HG02884 (cell line): Measurements from ENCODE around the gene MAGEB5.
"Not testable (repeated sequence)": the region's sequence is repeated elsewhere in the genome, so short reads cannot be mapped to it uniquely, and the experiment has no call there.

Source experiments
- ATAC-seq: cut with Tn5 transposase; IDR thresholded peaks from one replicate; pipeline ENCODE4 v1.9.1; 2021; ENCODE audit warnings: mild to moderate bottlenecking, moderate library complexity; ENCODE audit not compliant: unreplicated experiment

MAGEB5 gene, protein sequence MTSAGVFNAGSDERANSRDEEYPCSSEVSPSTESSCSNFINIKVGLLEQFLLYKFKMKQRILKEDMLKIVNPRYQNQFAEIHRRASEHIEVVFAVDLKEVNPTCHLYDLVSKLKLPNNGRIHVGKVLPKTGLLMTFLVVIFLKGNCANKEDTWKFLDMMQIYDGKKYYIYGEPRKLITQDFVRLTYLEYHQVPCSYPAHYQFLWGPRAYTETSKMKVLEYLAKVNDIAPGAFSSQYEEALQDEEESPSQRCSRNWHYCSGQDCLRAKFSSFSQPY

DNA sequence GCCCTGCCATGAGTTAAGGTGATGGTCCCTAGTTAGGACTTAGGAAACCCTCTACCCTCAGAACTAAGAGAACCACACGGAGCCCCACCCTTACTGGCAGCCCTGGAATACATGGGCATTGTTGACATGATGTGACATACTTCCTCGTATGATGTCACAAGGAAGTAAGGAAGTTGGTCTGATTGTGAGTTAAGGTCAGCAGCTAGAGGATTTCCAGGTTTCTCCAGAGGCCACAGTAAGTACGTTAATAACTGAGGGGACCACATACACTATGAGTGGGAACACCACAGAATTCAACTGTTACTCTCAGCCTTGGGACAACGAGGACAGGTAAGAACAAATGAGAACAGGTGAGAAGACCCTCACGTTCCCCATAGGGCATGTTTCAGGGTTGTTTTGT, at the start of gene MAGEB5:
Gene MAGEB5 (plus strand): TSS at position 301 of the 400 bp plus-strand sequence. CDS start 1,133 bp downstream, outside the sequence.
- ATAC-seq: no peak

DNA sequence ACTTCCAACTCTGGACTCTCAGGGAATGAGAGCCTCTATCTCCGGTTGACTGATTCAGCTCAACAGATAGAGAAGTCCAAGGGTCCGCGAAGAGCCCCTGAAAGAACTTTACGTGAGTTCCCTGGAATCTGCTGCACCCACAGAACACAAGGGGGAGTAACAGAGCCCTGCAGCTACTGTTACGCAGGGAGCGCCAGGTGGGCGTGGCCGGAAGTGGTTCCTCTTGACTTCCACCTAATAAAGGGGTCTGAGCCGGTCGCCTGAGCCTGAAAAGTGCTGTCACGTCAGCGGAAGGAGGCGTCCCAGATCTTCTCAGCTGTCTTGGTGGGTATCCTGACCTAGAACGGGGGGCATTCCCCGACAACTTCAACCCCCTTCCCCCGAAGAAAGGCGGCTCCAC, 23.8 kb upstream of the MAGEB5 start, which contains the start of gene MAGEB6:
Gene MAGEB6 (plus strand): TSS at position 237 of the 400 bp plus-strand sequence. CDS start 1,407 bp downstream, outside the sequence.
- no peak for ATAC-seq

DNA sequence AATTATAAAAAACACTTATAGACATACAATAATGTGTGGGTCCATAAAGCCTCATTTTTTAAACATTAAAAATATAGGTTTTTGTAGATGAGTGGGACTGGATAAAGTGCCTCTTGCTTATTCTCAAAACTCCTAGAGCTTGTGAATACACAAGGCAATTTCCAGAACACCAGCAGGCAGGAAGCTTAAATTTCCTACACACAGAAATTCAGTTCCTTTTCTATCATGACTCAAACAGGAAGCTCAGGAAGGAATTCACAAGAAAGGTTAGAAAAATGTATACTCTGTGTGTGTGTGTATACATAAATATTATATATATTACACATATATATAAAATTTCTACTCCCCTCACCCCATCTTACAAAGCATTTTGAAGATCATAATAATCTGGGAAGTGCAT, 12.4 kb upstream of the MAGEB5 start:
- ATAC-seq: no peak

DNA sequence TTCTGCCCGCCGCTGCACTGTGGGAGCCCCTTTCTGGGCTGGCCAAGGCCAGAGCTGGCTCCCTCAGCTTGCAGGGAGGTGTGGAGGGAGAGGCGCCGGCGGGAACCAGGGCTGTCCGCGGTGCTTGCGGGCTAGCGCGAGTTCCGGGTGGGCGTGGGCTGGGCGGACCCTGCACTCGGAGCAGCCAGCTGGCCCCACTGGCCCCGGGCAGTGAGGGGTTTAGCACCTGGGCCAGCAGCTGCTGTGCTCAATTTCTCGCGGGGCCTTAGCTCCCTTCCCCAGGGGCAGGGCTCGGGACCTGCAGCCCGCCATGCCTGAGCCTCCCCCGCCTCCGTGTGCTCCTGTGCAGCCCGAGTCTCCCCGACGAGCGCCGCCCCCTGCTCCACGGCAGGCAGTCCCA, 11.3 kb upstream of the MAGEB5 start:
- ATAC-seq: not testable (repeated sequence)

DNA sequence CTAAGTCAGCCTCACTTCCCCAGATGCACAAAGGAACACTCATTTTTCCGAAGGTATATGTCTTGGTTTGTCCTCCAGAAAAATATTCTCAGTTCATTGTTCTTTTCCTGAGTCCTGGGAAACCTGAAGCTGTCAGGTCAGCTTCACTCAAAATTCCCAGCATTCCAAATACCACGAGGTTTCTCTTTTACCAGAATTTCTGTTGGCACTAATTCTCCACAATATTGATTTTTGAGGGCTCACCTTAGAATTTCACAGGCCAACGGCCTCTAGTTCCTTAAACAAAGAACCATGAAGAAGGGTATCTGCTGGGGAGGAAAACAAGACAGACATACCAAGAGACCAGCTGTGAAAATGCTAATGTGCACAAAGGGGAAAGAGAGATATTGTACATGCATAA, 8.0 kb upstream of the MAGEB5 start:
- no peak for ATAC-seq

DNA sequence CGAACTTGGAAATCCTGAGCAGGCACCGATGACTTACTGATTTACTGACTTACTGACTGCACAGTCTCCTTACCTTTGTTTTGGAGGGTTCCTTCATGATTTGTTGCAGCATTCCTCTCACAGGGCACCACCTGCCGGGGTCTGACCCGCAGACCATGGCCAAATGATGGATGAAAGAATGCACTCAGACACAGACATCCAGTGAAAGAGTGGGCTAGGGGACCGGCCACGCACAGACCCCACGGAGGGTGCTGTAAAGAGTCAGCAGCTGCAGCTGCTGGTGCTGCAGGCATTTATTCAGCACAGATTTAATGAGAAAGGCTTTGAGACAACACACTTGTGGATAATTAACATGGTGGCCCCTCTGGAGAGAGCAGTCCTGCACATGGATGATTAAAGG, 3.4 kb downstream of the MAGEB5 start:
- no peak for ATAC-seq

DNA sequence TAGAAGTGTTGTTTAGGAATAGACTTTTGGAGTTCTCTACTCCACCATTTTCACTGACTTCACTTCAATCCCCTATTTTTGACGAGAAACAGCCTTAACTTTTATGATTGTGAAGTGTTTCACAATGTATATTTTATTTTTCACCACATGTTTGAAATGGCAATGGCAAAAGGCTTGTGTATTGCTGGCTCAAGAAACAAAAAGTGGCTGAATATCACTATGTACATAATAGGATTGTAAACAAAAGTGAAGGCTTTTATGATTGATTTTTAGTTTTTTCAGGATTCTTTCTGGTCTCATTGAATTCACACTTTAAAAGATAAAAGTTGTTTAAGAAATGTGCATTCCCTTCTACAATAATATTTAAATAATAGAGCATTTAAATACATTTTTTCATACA, 18.2 kb downstream of the MAGEB5 start:
- no peak for ATAC-seq

DNA sequence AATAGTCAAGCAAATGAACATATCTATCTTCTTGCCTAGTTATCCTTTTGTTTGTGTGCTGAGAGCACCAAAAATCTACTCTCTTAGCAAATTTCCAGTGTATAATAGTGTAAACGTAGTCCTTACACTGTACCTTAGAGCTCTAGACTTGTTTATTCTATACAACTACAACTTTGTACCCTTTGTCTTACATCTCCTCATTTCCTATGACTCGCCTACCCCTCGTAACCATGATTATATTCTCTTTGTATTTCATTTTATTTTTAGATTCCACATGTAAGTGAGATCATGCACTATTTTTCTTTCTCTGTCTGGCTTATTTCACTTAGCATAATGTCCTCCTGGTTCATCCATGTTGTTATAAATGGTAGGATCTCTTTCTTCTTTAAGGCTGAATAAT, 37.6 kb downstream of the MAGEB5 start:
- no peak for ATAC-seq

DNA sequence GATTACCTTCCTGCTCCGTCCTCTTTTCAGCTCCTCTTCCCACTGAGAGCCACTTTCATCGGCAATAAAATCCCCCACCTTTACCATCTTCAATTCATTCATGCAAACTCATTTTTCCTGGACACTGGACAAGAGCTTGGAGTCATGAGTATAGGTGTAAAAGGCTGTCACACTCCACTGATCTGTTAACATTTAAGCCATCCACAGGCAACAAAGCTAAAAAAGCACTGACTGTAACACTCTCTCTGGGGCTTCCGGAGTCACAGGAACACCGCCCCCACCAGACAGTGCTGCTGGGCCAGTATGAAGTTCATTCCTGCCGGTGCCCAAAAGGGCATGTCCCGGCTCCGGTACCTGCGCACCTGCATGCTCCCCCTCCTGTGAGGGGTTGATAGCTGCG, 38.5 kb downstream of the MAGEB5 start:
- ATAC-seq: no peak

DNA sequence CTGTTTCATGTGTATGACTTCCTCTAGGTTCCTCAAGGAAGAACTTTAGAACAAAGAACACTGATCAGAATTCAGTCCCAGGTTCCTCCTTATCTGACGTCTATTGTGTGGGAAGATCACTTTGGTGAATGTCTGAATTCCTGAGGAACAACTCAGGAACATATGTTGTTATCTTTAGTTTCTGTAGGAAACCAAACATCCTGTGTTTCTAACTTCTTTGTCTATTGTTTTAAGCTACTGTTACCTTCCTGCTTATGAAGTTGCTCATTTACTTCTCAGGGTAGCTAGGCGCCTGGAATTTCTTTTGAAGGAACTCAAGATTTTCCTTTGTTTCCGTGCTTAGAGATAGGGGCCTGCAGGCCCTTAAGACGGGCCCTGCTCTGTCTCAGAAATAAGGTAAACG, 46.2 kb downstream of the MAGEB5 start:
- ATAC-seq: no peak
